Mesothelial cell of epicardium (in vitro differentiated cells): Measurements from ENCODE around the gene TMEM161B. TPM values are rescaled to one million over a fixed set of nuclear protein-coding genes. Genes with fewer than 3 reads are reported as not detected.
"Not testable (repeated sequence)": the region's sequence is repeated elsewhere in the genome, so short reads cannot be mapped to it uniquely, and the experiment has no call there.

Source experiments
- DNase-seq, 2 experiments: peaks; one replicate each; pipeline ENCODE4 v3.0.0; 2021; ENCODE audit warnings: low spot score in 2 of 2; ENCODE audit not compliant: unreplicated experiment in 2 of 2
- H3K27ac Mint-ChIP-seq: 2 replicates; pipeline ENCODE4 v1.8.0; 2021; ENCODE audit warnings: mixed read lengths
- H3K27me3 Mint-ChIP-seq: 2 replicates; pipeline ENCODE4 v1.8.0; 2021; ENCODE audit warnings: low read depth, mixed read lengths
- H3K36me3 Mint-ChIP-seq: 2 replicates; pipeline ENCODE4 v1.8.0; 2021; ENCODE audit warnings: mixed read lengths
- H3K4me1 Mint-ChIP-seq: 2 replicates; pipeline ENCODE4 v1.8.0; 2021; ENCODE audit warnings: mixed read lengths
- H3K4me3 Mint-ChIP-seq: 2 replicates; pipeline ENCODE4 v1.8.0; 2021; ENCODE audit warnings: mild to moderate bottlenecking, moderate library complexity, mixed read lengths
- H3K9me3 Mint-ChIP-seq: 2 replicates; pipeline ENCODE4 v1.8.0; 2021; ENCODE audit warnings: mixed read lengths
- CTCF ChIP-seq: fragments of 200-600 bp; sonication (generic); IDR thresholded peaks from one replicate; pipeline ENCODE4 v1.5.0; 2021; ENCODE audit warnings: antibody characterized with exemption; ENCODE audit not compliant: unreplicated experiment
- total RNA-seq: library from RNA; stranded (reverse); gene quantifications from 3 replicates; pipeline ENCODE4 v1.2.1, GENCODE V29; 2021

TMEM161B gene
- total RNA-seq, 1 donor from 2014 or later = 29.5 TPM

- Mint-ChIP-seq H3K9me3 (peaks cover 7% of the 10 kb centered on the region), H3K4me3 (no peak overlapping the region), H3K4me1 (peaks cover 8% of the 10 kb centered on the region), H3K27ac (no peak overlapping the region), H3K27me3 (no peaks in the 10 kb centered on the region), H3K36me3 (peaks cover 33% of the 10 kb centered on the region)
- no peak for TF ChIP-seq CTCF
- no peak for DNase-seq
Observed at GRCh38 chr5:88275581-88275980, 6.9 kb upstream of the TMEM161B start.

GRCh38 chr5:88269222-88269771, 652 bp upstream of the TMEM161B start:
- peak in 1 of 2 experiments; percentile 37 for DNase-seq
- no peak for TF ChIP-seq CTCF
- Mint-ChIP-seq H3K27me3 (no peaks in the 10 kb centered on the region), H3K4me1 (peaks cover 28% of the 10 kb centered on the region), H3K4me3 (peak overlapping the region; percentile 99), H3K27ac (peak overlapping the region; percentile 93), H3K36me3 (peaks cover 22% of the 10 kb centered on the region), H3K9me3 (peaks cover 8% of the 10 kb centered on the region)

- DNase-seq, H3K27me3 Mint-ChIP-seq, H3K27ac Mint-ChIP-seq, H3K4me3 Mint-ChIP-seq: not testable (repeated sequence)
- H3K36me3 Mint-ChIP-seq = peaks cover 27% of the 10 kb centered on the region
- H3K9me3 Mint-ChIP-seq = peaks cover 16% of the 10 kb centered on the region
- H3K4me1 Mint-ChIP-seq = peaks cover 13% of the 10 kb centered on the region
Observed at GRCh38 chr5:88264565-88264964, 4.1 kb downstream of the TMEM161B start.

GRCh38 chr5:88263349-88263748, 5.3 kb downstream of the TMEM161B start:
- H3K36me3 Mint-ChIP-seq = peaks cover 31% of the 10 kb centered on the region
- peaks cover 16% of the 10 kb centered on the region for H3K9me3 Mint-ChIP-seq
- no peak for TF ChIP-seq CTCF
- H3K27me3 Mint-ChIP-seq = no peaks in the 10 kb centered on the region
- no peak for DNase-seq
- H3K27ac Mint-ChIP-seq = no peak overlapping the region
- H3K4me1 Mint-ChIP-seq = peaks cover 13% of the 10 kb centered on the region
- H3K4me3 Mint-ChIP-seq = no peak overlapping the region

GRCh38 chr5:88262116-88262515, 6.5 kb downstream of the TMEM161B start:
- H3K4me1 Mint-ChIP-seq = peaks cover 3% of the 10 kb centered on the region
- no peak for DNase-seq
- H3K36me3 Mint-ChIP-seq = peaks cover 31% of the 10 kb centered on the region
- no peaks in the 10 kb centered on the region for H3K27me3 Mint-ChIP-seq
- H3K9me3 Mint-ChIP-seq = peaks cover 16% of the 10 kb centered on the region
- TF ChIP-seq CTCF = no peak
- no peak overlapping the region for H3K27ac Mint-ChIP-seq
- H3K4me3 Mint-ChIP-seq = no peak overlapping the region

- no peak overlapping the region for H3K27ac Mint-ChIP-seq
- DNase-seq = no peak
- no peak overlapping the region for H3K4me3 Mint-ChIP-seq
- no peaks in the 10 kb centered on the region for H3K27me3 Mint-ChIP-seq
- H3K9me3 Mint-ChIP-seq = peaks cover 1% of the 10 kb centered on the region
- H3K36me3 Mint-ChIP-seq = peaks cover 9% of the 10 kb centered on the region
- TF ChIP-seq CTCF = no peak
- H3K4me1 Mint-ChIP-seq = no peaks in the 10 kb centered on the region
Observed at GRCh38 chr5:88258636-88259035, 10.0 kb downstream of the TMEM161B start.
